Prostate gland (tissue), 2 donors: ENCODE measurements around the gene CDKN2AIP.

Source experiments
- CTCF ChIP-seq, 4 experiments: fragments of 200-600 bp in 2 of 4; fragments of 450-650 bp in 2 of 4; sonication (generic) in 2 of 4; IDR thresholded peaks; 1 replicate in 3 of 4; 2 replicates in 1 of 4; pipeline ENCODE4 v1.5.1; 2016 to 2019; ENCODE audit warnings: antibody characterized with exemption in 4 of 4, mild to moderate bottlenecking in 2 of 4, moderate library complexity in 2 of 4
- POLR2A ChIP-seq: fragments of 450-650 bp; IDR thresholded peaks from one replicate; pipeline ENCODE4 v1.6.1; 2016; ENCODE audit warnings: antibody characterized with exemption, mild to moderate bottlenecking
- POLR2AphosphoS5 ChIP-seq: sonication (generic); formaldehyde crosslinking; IDR thresholded peaks from one replicate; pipeline ENCODE4 v1.6.1; 2017; ENCODE audit warnings: antibody characterized with exemption

GRCh38 chr4:183493246-183493645 is 48.8 kb downstream of the CDKN2AIP start:
- TF ChIP-seq POLR2A (no peak), CTCF (IDR thresholded peaks at IDR 0.05) (no peak), POLR2AphosphoS5 (no peak)
